Activated T-cell treated with anti-CD3 and anti-CD28 coated beads, Interleukin-2, amount 50 U/mL, for 1 hour (primary cell): ENCODE data around the gene TUBB8B.
"Not testable (repeated sequence)": the region's sequence is repeated elsewhere in the genome, so short reads cannot be mapped to it uniquely, and the experiment has no call there.

Experiments used
- DNase-seq: peaks from one replicate; pipeline ENCODE4 v3.0.0-alpha.2; 2020

Gene TUBB8B

GRCh38 chr18:49176-49665, at the start of gene TUBB8B:
Gene TUBB8B, minus strand, starts transcription at chr18:49615. Its CDS starts 58 bp downstream, at chr18:49557.
- DNase-seq: not testable (repeated sequence)

- DNase-seq: peak; percentile 41
Measured at GRCh38 chr18:97252-97914, 48.0 kb upstream of the TUBB8B start.

- not testable (repeated sequence) for DNase-seq
Measured at GRCh38 chr18:96767-97131, 47.3 kb upstream of the TUBB8B start.

GRCh38 chr18:96101-96766, 46.8 kb upstream of the TUBB8B start:
- DNase-seq: not testable (repeated sequence)

GRCh38 chr18:95580-95979, 46.2 kb upstream of the TUBB8B start:
- not testable (repeated sequence) for DNase-seq

GRCh38 chr18:93897-94408, 44.5 kb upstream of the TUBB8B start:
- not testable (repeated sequence) for DNase-seq

- DNase-seq: not testable (repeated sequence)
Measured at GRCh38 chr18:91561-91960, 42.1 kb upstream of the TUBB8B start.

- not testable (repeated sequence) for DNase-seq
Measured at GRCh38 chr18:90396-91193, 41.2 kb upstream of the TUBB8B start.

GRCh38 chr18:89124-89523, 39.7 kb upstream of the TUBB8B start:
- not testable (repeated sequence) for DNase-seq

GRCh38 chr18:84801-85200, 35.4 kb upstream of the TUBB8B start:
- DNase-seq: not testable (repeated sequence)

GRCh38 chr18:82626-83209, 33.3 kb upstream of the TUBB8B start:
- DNase-seq: not testable (repeated sequence)

- not testable (repeated sequence) for DNase-seq
Measured at GRCh38 chr18:80881-81280, 31.5 kb upstream of the TUBB8B start.

- not testable (repeated sequence) for DNase-seq
Measured at GRCh38 chr18:80202-80601, 30.8 kb upstream of the TUBB8B start.

GRCh38 chr18:75525-76160, 26.2 kb upstream of the TUBB8B start:
- not testable (repeated sequence) for DNase-seq

GRCh38 chr18:73181-73777, 23.9 kb upstream of the TUBB8B start:
- not testable (repeated sequence) for DNase-seq

- not testable (repeated sequence) for DNase-seq
Measured at GRCh38 chr18:67701-68100, 18.3 kb upstream of the TUBB8B start.

- not testable (repeated sequence) for DNase-seq
Measured at GRCh38 chr18:64279-64678, 14.9 kb upstream of the TUBB8B start.

- not testable (repeated sequence) for DNase-seq
Measured at GRCh38 chr18:63656-64055, 14.2 kb upstream of the TUBB8B start.

- DNase-seq: not testable (repeated sequence)
Measured at GRCh38 chr18:54388-54787, 5.0 kb upstream of the TUBB8B start.

- not testable (repeated sequence) for DNase-seq
Measured at GRCh38 chr18:48696-49095, 719 bp downstream of the TUBB8B start.

- not testable (repeated sequence) for DNase-seq
Measured at GRCh38 chr18:13177-13576, 36.2 kb downstream of the TUBB8B start.

- not testable (repeated sequence) for DNase-seq
Measured at GRCh38 chr18:12773-13172, 36.6 kb downstream of the TUBB8B start.
